Astrocyte (in vitro differentiated cells and primary cell): ENCODE results near the gene PJVK. TPM values are rescaled to one million over a fixed set of nuclear protein-coding genes. Genes with fewer than 3 reads are reported as not detected.

Source experiments
- DNase-seq: peaks from one replicate; pipeline ENCODE4 v3.0.0-alpha.2; 2010; ENCODE audit warnings: low read depth
- FAIRE-seq: peaks from 2 replicates; lab custom pipeline; 2011; peaks lifted over from hg19 to GRCh38; lab: Jason Lieb, UNC
- H2AFZ ChIP-seq: 2 replicates; pipeline ENCODE4 v1.6.0; 2012; ENCODE audit warnings: low read depth, low read length, inconsistent platforms
- H3K27ac ChIP-seq: 2 replicates; pipeline ENCODE4 v1.5.1; 2011; ENCODE audit warnings: low read depth, low read length, inconsistent platforms
- H3K27me3 ChIP-seq: 2 replicates; pipeline ENCODE4 v1.6.0; 2011; ENCODE audit warnings: low read length, inconsistent platforms; ENCODE audit not compliant: insufficient read depth
- H3K36me3 ChIP-seq: 2 replicates; pipeline ENCODE4 v1.5.1; 2011; ENCODE audit warnings: low read length, inconsistent platforms; ENCODE audit not compliant: insufficient read depth
- H3K4me1 ChIP-seq: 2 replicates; pipeline ENCODE4 v1.5.1; 2011; ENCODE audit warnings: low read length, inconsistent platforms; ENCODE audit not compliant: insufficient read depth
- H3K4me2 ChIP-seq: 2 replicates; pipeline ENCODE4 v1.6.0; 2012; ENCODE audit warnings: low read length, inconsistent platforms
- H3K4me3 ChIP-seq: 2 replicates; pipeline ENCODE4 v1.5.1; 2011; ENCODE audit warnings: low read depth, mild to moderate bottlenecking, low read length, inconsistent platforms; ENCODE audit not compliant: insufficient read depth
- H3K79me2 ChIP-seq: 2 replicates; pipeline ENCODE4 v1.6.0; 2012; ENCODE audit warnings: mild to moderate bottlenecking, low read length, inconsistent platforms; ENCODE audit not compliant: insufficient read depth
- H3K9ac ChIP-seq: 2 replicates; pipeline ENCODE4 v1.6.0; 2012; ENCODE audit warnings: mild to moderate bottlenecking, low read length, inconsistent platforms
- H3K9me3 ChIP-seq: 2 replicates; pipeline ENCODE4 v1.5.1; 2012; ENCODE audit warnings: low read depth, mild to moderate bottlenecking, low read length, inconsistent platforms; ENCODE audit not compliant: insufficient read depth
- H4K20me1 ChIP-seq: 2 replicates; pipeline ENCODE4 v1.6.0; 2012; ENCODE audit warnings: low read length, inconsistent platforms; ENCODE audit not compliant: insufficient read depth
- H3K27ac Mint-ChIP-seq: one replicate; pipeline ENCODE4 v1.8.0; 2021; ENCODE audit warnings: mild to moderate bottlenecking, mixed read lengths; ENCODE audit not compliant: unreplicated experiment
- H3K27me3 Mint-ChIP-seq: one replicate; pipeline ENCODE4 v1.8.0; 2021; ENCODE audit warnings: low read depth, mixed read lengths; ENCODE audit not compliant: unreplicated experiment
- H3K36me3 Mint-ChIP-seq: one replicate; pipeline ENCODE4 v1.8.0; 2021; ENCODE audit warnings: low read depth, mixed read lengths; ENCODE audit not compliant: unreplicated experiment
- H3K4me1 Mint-ChIP-seq: one replicate; pipeline ENCODE4 v1.8.0; 2021; ENCODE audit warnings: low read depth, mixed read lengths; ENCODE audit not compliant: unreplicated experiment
- H3K4me3 Mint-ChIP-seq: one replicate; pipeline ENCODE4 v1.8.0; 2021; ENCODE audit warnings: mild to moderate bottlenecking, moderate library complexity, mixed read lengths; ENCODE audit not compliant: unreplicated experiment
- H3K9me3 Mint-ChIP-seq: one replicate; pipeline ENCODE4 v1.8.0; 2021; ENCODE audit warnings: mild to moderate bottlenecking, mixed read lengths; ENCODE audit not compliant: unreplicated experiment
- EZH2 ChIP-seq: IDR thresholded peaks from 2 replicates; pipeline ENCODE4 v1.6.1; 2012; ENCODE audit warnings: mild to moderate bottlenecking, low read length, inconsistent platforms; ENCODE audit not compliant: insufficient read depth
- total RNA-seq: library from RNA; stranded (reverse); gene quantifications from 2 replicates; pipeline ENCODE4 v1.2.1, GENCODE V29; 2021
- TF ChIP-seq, protein P1 (sequence below): IDR thresholded peaks from 2 replicates; pipeline ENCODE4 v1.5.1; 2011; ENCODE audit warnings: low read depth, mild to moderate bottlenecking, inconsistent platforms, low read length, moderate library complexity; ENCODE audit not compliant: insufficient read depth

The PJVK gene
- total RNA-seq, 1 donor from 2014 or later = 2.4 TPM

DNA sequence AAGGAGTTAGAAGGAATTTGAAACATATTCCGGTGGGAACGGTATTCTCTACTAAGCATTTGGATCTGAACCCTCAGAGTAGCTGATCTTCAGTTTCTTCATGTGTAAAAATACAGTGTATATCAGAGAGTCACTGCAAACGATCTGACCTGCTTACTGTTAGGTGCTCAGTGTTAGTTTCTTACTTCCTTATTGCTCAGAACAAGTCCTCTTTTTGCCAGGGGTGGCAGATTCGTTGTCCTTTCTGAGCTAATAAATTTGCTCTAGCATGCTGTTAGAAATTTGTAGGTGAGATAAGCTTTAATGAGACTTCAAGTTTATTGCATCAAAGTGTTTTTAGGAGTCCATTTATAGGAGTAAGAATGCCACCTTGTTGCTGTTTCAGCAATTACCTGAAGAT is 44.9 kb downstream of the PJVK start:
- TF ChIP-seq EZH2 = no peak
- TF ChIP-seq, protein P1, sequence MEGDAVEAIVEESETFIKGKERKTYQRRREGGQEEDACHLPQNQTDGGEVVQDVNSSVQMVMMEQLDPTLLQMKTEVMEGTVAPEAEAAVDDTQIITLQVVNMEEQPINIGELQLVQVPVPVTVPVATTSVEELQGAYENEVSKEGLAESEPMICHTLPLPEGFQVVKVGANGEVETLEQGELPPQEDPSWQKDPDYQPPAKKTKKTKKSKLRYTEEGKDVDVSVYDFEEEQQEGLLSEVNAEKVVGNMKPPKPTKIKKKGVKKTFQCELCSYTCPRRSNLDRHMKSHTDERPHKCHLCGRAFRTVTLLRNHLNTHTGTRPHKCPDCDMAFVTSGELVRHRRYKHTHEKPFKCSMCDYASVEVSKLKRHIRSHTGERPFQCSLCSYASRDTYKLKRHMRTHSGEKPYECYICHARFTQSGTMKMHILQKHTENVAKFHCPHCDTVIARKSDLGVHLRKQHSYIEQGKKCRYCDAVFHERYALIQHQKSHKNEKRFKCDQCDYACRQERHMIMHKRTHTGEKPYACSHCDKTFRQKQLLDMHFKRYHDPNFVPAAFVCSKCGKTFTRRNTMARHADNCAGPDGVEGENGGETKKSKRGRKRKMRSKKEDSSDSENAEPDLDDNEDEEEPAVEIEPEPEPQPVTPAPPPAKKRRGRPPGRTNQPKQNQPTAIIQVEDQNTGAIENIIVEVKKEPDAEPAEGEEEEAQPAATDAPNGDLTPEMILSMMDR = no peak
- Histone ChIP-seq H3K4me3 (no peak overlapping the region), H3K9me3 (no peaks in the 10 kb centered on the region), H3K27ac (no peak overlapping the region), H3K79me2 (no peaks in the 10 kb centered on the region), H3K27me3 (no peaks in the 10 kb centered on the region), H3K9ac (no peak overlapping the region), H3K36me3 (peaks cover 47% of the 10 kb centered on the region), H3K4me2 (no peak overlapping the region), H2AFZ (no peak overlapping the region), H3K4me1 (no peaks in the 10 kb centered on the region), H4K20me1 (peaks cover 3% of the 10 kb centered on the region)
- Mint-ChIP-seq H3K4me1 (peaks cover 2% of the 10 kb centered on the region), H3K9me3 (no peaks in the 10 kb centered on the region), H3K36me3 (peaks cover 10% of the 10 kb centered on the region), H3K27ac (no peak overlapping the region), H3K27me3 (no peaks in the 10 kb centered on the region), H3K4me3 (no peak overlapping the region)
- FAIRE-seq (no peak), DNase-seq (no peak)

DNA sequence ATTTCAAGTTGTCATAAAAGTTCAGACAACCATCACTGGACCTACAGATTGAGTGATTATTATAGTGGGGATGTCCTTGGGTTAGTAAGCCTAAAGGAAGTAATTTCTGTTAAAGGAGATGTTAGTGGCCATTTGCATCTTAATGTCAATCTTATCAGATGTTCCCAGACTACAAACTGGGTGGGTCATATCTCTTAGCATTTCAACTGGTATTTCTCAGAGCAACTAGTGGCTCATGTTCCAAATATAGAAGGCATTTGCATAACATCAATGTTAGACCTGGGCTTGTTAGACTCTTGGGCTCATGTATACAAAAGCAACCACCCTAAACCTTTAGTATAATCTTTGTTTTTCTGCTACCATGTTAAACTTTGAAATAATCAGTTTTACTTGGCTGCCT is 47.0 kb downstream of the PJVK start:
- H3K27me3 ChIP-seq = no peaks in the 10 kb centered on the region
- Mint-ChIP-seq H3K27ac (no peak overlapping the region), H3K4me1 (peaks cover 2% of the 10 kb centered on the region), H3K27me3 (no peaks in the 10 kb centered on the region), H3K36me3 (peaks cover 7% of the 10 kb centered on the region), H3K9me3 (no peaks in the 10 kb centered on the region), H3K4me3 (no peak overlapping the region)
- H3K79me2 ChIP-seq = no peaks in the 10 kb centered on the region
- FAIRE-seq = peak; percentile 17
- H3K9ac ChIP-seq = no peak overlapping the region
- DNase-seq = no peak
- no peak overlapping the region for H2AFZ ChIP-seq
- H3K27ac ChIP-seq = no peak overlapping the region
- TF ChIP-seq, protein P1 = no peak
- H3K9me3 ChIP-seq = no peaks in the 10 kb centered on the region
- peaks cover 3% of the 10 kb centered on the region for H4K20me1 ChIP-seq
- no peaks in the 10 kb centered on the region for H3K4me1 ChIP-seq
- H3K4me3 ChIP-seq = no peak overlapping the region
- peaks cover 56% of the 10 kb centered on the region for H3K36me3 ChIP-seq
- H3K4me2 ChIP-seq = no peak overlapping the region

GRCh38 chr2:178499640-178500039 is 48.5 kb downstream of the PJVK start:
- FAIRE-seq (no peak), DNase-seq (no peak)
- TF ChIP-seq, protein P1 = no peak
- TF ChIP-seq EZH2 = no peak
- Mint-ChIP-seq H3K9me3 (no peaks in the 10 kb centered on the region), H3K36me3 (peaks cover 7% of the 10 kb centered on the region), H3K4me1 (peaks cover 2% of the 10 kb centered on the region), H3K4me3 (no peak overlapping the region), H3K27me3 (no peaks in the 10 kb centered on the region), H3K27ac (no peak overlapping the region)
- Histone ChIP-seq H4K20me1 (no peaks in the 10 kb centered on the region), H3K4me1 (no peaks in the 10 kb centered on the region), H3K79me2 (no peaks in the 10 kb centered on the region), H3K4me3 (no peak overlapping the region), H3K27me3 (no peaks in the 10 kb centered on the region), H3K9me3 (no peaks in the 10 kb centered on the region), H3K4me2 (no peak overlapping the region), H3K9ac (no peak overlapping the region), H3K27ac (no peak overlapping the region), H2AFZ (no peak overlapping the region), H3K36me3 (peaks cover 49% of the 10 kb centered on the region)
